HG02970 (cell line): Measurements from ENCODE around the gene PLA2G4A.

Experiments used
- ATAC-seq: cut with Tn5 transposase; IDR thresholded peaks from one replicate; pipeline ENCODE4 v1.9.1; 2021; ENCODE audit warnings: mild to moderate bottlenecking, moderate library complexity, moderate number of reproducible peaks; ENCODE audit not compliant: unreplicated experiment, low FRiP score

Gene PLA2G4A

GRCh38 chr1:186828611-186829454, at the start of gene PLA2G4A:
Gene PLA2G4A, plus strand, starts transcription at chr1:186828949. Its CDS starts 25,406 bp downstream, at chr1:186854355.
- ATAC-seq: peak; percentile 65

- no peak for ATAC-seq
Observed at GRCh38 chr1:186780076-186780475, 48.7 kb upstream of the PLA2G4A start.

DNA sequence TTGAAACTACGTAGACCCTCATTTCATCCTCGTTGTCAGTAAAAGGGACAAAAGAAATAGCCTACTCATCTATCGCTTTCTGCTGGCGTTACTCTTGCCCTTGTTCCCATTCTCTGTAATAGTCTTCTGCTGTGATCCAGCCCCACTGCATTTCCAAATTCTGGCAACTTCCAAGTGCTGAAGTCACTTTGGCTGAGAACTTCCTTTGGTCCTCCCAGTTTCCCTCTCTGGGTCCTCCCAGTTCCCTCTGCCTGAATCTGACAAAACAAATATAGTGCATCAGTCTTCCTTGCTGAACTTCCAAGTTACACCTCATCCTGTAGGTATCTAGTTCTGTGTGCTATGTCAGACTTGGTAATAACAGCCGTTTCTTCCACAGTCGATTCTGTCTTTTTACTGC, 47.0 kb upstream of the PLA2G4A start:
- no peak for ATAC-seq

- ATAC-seq: no peak
Observed at GRCh38 chr1:186782791-186783190, 46.0 kb upstream of the PLA2G4A start.

- no peak for ATAC-seq
Observed at GRCh38 chr1:186783193-186783592, 45.6 kb upstream of the PLA2G4A start.

- ATAC-seq: no peak
Observed at GRCh38 chr1:186785503-186785902, 43.2 kb upstream of the PLA2G4A start.

DNA sequence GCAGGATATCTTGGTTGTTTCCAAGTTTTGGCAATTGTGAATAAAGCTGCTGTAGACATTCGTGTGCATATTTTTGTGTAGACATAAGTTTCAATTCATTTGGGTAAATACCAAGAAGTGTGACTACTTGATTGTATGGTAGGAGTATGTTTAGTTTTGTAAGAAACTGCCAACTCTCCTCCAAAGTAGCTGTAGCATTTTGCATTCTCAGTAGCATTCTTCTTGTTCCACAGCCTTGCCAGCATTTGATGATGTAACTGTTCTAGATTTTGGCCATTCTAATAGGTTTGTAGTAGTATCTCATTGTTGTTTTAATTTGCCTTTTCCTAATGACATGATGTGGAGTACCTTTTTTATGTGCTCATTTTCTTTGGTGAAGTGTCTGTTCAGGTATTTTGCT, 38.6 kb upstream of the PLA2G4A start:
- no peak for ATAC-seq

DNA sequence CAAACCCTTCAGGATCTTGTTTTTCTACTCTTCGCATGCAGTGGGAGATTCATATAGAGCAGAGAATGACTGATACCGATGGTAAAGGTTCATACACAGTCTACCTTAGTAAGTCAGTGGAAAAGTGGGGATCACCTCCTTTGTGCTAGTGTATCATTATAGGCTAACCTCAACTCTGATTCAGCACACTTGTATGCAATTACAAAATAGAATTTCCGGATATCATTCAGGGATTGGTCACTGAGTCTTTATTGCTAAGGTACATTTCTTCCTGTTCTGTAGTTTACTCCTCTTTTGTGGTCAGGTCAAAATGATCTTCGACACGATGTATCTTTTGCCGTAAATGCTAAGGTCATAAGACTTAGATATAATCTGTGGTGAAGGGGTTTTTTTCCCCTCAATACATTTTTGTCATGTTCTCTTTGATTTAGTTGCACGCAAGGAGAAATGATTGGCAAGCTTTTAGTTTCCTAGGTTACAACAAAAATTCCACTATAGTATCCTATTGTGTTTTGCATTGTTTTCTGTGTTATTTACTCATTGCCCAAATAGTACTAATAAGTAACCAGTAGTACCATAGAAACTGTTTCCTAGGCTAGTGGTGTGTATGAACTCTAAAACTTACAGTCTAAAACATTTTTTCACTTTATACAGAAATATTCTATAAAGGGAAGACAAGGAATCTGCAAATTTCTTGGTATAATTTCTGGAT, 35.7 kb upstream of the PLA2G4A start:
- ATAC-seq: no peak

DNA sequence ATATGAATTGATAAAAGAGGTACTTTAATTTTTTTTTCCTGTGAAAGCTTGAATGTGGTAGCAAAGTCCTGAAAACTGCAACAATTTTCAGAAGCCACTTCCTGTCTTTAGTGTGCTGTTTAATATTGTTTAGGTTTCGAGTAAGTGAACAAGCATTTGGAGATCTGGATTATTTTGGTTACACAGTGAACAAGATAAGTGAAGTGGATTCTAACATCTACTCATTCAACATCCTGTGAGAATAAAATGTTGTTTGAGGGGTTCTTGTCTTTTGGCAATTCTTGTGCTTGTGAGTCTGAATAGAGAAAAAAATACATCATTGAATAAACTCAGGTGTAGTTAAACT, 35.2 kb upstream of the PLA2G4A start:
- ATAC-seq: no peak

DNA sequence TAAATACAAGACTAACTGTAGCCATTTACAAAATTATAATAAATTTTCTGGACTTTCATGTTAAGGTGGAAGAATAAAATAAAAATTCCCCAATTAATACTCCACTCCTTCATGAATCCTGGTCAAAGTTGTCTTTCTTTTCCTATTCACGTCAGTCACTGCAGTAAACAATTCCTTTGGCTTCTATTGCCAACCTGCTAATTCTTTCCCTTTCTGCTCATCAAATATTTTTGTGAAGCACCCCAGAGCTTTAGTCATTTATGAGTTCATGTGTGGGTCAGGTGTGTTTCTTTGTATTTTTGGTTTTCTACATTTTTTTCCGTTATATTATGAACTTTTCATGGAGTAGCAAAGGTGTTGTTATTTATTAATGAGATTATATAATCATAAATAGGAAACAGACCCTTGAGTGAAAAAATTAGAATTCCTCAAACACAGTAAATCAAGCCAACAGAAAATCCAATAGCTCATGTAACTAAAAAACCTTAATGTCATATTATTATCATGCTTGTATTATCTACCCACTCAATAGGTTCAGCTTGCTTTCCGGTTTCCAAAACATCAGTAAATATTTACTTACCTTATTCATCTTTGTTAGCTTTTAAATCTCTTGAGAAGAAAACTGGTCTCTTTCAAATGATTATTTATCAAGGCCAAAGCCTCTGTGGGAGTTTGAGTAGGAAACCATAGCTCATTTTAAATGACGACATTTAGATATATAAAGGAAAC, 29.6 kb upstream of the PLA2G4A start:
- no peak for ATAC-seq

- no peak for ATAC-seq
Observed at GRCh38 chr1:186799689-186800054, 29.1 kb upstream of the PLA2G4A start.

- no peak for ATAC-seq
Observed at GRCh38 chr1:186802388-186802787, 26.4 kb upstream of the PLA2G4A start.

GRCh38 chr1:186804679-186805078, 24.1 kb upstream of the PLA2G4A start:
- ATAC-seq: no peak

DNA sequence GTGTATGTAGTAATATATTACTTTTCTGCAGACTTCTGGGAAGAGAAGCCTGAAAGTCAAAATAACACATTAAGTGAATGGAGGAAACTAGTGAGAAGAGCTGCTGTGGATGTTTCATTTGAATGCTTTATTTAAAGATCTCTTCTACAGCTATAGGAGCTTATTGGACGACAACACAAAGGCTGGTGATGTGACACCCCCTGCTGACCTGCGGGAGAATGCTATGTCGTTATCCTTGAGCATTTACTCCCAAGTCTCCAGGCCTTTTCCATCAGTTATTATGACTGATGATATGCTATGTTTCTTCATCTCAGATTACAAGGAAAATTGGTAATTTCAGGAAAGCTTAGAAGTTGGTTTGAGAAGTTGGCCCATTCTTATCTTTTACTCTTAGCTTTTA, 22.3 kb upstream of the PLA2G4A start:
- no peak for ATAC-seq

GRCh38 chr1:186807163-186807562, 21.6 kb upstream of the PLA2G4A start:
- no peak for ATAC-seq

DNA sequence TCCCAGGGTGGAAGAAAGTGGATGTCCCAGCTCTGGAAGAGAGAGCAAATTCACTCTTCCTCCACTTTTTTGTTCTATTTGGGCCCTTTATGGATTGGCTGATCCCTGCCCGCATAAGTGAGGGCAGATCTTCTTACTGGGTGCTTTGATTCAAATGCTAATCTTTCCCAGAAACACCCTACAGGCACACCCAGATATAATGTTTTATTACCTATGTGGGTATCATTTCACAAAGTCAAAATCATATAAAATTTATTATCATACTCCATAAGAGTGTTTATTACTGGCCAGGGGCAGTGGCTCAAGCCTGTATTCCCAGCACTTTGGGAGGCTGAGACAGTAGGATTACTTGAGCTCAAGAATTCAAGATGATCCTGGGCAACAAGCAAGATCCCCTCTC, 16.9 kb upstream of the PLA2G4A start:
- ATAC-seq: no peak

DNA sequence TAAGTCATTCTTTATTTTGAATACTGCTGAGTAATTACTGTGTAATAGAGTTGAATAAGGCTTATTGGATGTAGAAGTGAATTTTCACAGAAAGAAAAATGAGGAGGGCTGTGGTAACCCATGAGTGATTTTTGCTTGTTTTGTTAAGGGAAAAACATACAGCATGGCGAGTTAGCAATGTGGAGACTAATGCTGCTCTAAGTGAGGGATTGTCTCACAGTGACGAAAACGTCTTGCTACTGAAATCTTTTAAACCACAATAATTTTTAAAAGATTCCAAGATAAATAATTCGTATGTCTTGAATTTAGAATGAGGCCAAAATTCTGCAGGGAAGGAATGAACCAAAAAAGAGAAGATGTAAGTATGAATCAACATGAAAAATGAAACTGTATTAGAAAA, 16.2 kb upstream of the PLA2G4A start:
- no peak for ATAC-seq

DNA sequence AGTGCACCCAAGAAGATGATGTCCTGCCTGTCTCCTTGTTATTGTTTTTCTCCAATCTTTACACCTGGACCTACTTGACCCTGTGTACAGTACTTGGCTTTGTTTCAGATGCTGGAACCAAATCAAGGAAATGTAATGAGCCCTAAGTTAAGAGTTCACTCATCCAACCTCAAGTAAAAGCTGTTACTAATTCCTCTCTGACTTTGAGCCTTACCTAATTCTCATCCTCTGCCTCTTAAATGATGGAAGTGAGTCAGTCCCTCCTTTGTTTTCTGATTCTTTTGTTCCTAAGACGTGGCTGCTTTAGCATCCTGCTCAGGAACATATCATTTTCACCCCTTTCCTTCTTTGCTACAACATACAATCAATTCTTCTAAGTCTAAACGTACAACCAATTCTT, 15.3 kb upstream of the PLA2G4A start:
- ATAC-seq: no peak

DNA sequence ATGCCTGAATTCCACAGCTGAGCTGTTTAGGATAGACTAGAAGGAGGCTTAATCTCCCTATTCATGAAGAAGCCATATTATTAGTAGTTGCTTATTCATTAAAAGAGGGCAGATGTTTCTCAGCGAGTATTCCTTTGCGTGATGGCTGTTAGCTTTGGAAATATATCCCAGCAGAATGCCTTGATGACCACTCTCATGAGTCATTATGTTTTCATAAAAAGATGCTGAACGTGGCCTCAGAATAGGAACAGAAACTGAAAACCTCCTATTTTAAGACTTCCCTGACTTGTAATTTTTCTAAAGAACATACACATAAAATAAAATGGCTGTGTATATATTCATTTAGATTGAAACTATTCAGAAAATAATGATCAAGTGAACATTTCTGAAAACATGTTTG, 9.6 kb upstream of the PLA2G4A start:
- peak; percentile 63 for ATAC-seq

- ATAC-seq: peak; percentile 45
Observed at GRCh38 chr1:186819563-186819962, 9.2 kb upstream of the PLA2G4A start.
